IMR-90 (cell line): ENCODE measurements around the gene TREM1. TPM values are rescaled to one million over a fixed set of nuclear protein-coding genes. Genes with fewer than 3 reads are reported as not detected.

ENCODE experiments used
- ATAC-seq: fragments of 200-7000 bp; cut with Tn5 transposase; 2 replicates; pipeline ENCODE4 v1.9.1; 2020; ENCODE audit warnings: low read depth, mild to moderate bottlenecking, moderate library complexity
- BruUV-seq: library from RNA; stranded (reverse); fragments of 400-500 nt; replicated peaks from 2 replicates; lab custom pipeline; 2021; lab: Mats Ljungman, UMichigan
- CTCF ChIA-PET: fragments of 300-600 bp; formaldehyde crosslinking; extraction: SDS; loops from one replicate; lab custom pipeline; 2021; ENCODE audit warnings: antibody characterized with exemption; lab: Yijun Ruan, JAX
- POLR2A ChIA-PET: fragments of 300-600 bp; sonication (Branson Sonifier 250); formaldehyde crosslinking; loops from one replicate; lab custom pipeline; 2022; ENCODE audit warnings: antibody characterized with exemption; ENCODE audit not compliant: unreplicated experiment; lab: Charles Lee
- DNase-seq: peaks from one replicate; pipeline ENCODE4 v3.0.0; 2013
- H2AFZ ChIP-seq: replicated peaks from 2 replicates; pipeline ENCODE3; 2013; ENCODE audit warnings: low read length, mild to moderate bottlenecking; ENCODE audit not compliant: poor library complexity
- H2AK5ac ChIP-seq: 2 replicates; pipeline ENCODE4 v1.6.1; 2013; ENCODE audit warnings: low read depth, low read length, inconsistent platforms
- H2AK9ac ChIP-seq: replicated peaks from 2 replicates; pipeline ENCODE3; 2013; ENCODE audit warnings: mild to moderate bottlenecking, low read depth, low read length, moderate library complexity; ENCODE audit not compliant: poor library complexity
- H2BK120ac ChIP-seq: 2 replicates; pipeline ENCODE4 v1.6.1; 2013; ENCODE audit warnings: low read depth, low read length, inconsistent platforms
- H2BK15ac ChIP-seq: 3 replicates; pipeline ENCODE4 v1.6.1; 2013; ENCODE audit warnings: low read depth, low read length, inconsistent platforms
- H2BK20ac ChIP-seq: 2 replicates; pipeline ENCODE4 v1.6.1; 2013; ENCODE audit warnings: low read depth, mild to moderate bottlenecking, inconsistent platforms, low read length, moderate library complexity
- H2BK5ac ChIP-seq: 2 replicates; pipeline ENCODE4 v1.6.1; 2013; ENCODE audit warnings: mild to moderate bottlenecking, low read depth, low read length, inconsistent platforms; ENCODE audit not compliant: poor library complexity, severe bottlenecking
- H3K14ac ChIP-seq: replicated peaks from 2 replicates; pipeline ENCODE4 v1.6.1; 2013; ENCODE audit warnings: low read depth, low read length, inconsistent platforms
- H3K18ac ChIP-seq: 2 replicates; pipeline ENCODE4 v1.6.1; 2013; ENCODE audit warnings: low read depth, low read length, control low read depth
- H3K23ac ChIP-seq: 2 replicates; pipeline ENCODE4 v1.6.1; 2013; ENCODE audit warnings: low read depth, low read length, inconsistent platforms
- H3K27ac ChIP-seq: 2 replicates; pipeline ENCODE4 v1.5.1; 2013; ENCODE audit warnings: mild to moderate bottlenecking, control low read depth, low read length; ENCODE audit not compliant: insufficient read depth
- H3K27me3 ChIP-seq: 2 replicates; pipeline ENCODE4 v1.6.1; 2013; ENCODE audit warnings: low read length; ENCODE audit not compliant: control insufficient read depth, insufficient read depth
- H3K36me3 ChIP-seq: 2 replicates; pipeline ENCODE4 v1.6.1; 2013; ENCODE audit warnings: low read length, mixed read lengths; ENCODE audit not compliant: control insufficient read depth, insufficient read depth
- H3K4ac ChIP-seq: 2 replicates; pipeline ENCODE4 v1.6.1; 2013; ENCODE audit warnings: low read depth, low read length, inconsistent platforms
- H3K4me1 ChIP-seq: 2 replicates; pipeline ENCODE4 v1.6.1; 2013; ENCODE audit warnings: low read length, mixed read lengths; ENCODE audit not compliant: control insufficient read depth, insufficient read depth
- H3K4me2 ChIP-seq: 2 replicates; pipeline ENCODE4 v1.6.1; 2013; ENCODE audit warnings: low read depth, mild to moderate bottlenecking, control low read depth, low read length, moderate library complexity
- H3K4me3 ChIP-seq: 2 replicates; pipeline ENCODE4 v1.5.1; 2013; ENCODE audit warnings: low read depth, mild to moderate bottlenecking, control low read depth, low read length, moderate library complexity; ENCODE audit not compliant: insufficient read depth
- H3K56ac ChIP-seq: 2 replicates; pipeline ENCODE4 v1.6.1; 2013; ENCODE audit warnings: low read length, inconsistent platforms; ENCODE audit not compliant: insufficient read depth; ENCODE audit errors: extremely low read depth
- H3K79me1 ChIP-seq, 2 experiments: 2 replicates each; pipeline ENCODE4 v1.6.1; 2013; ENCODE audit warnings: low read length in 2 of 2, inconsistent platforms in 1 of 2, low read depth in 1 of 2
- H3K9ac ChIP-seq: 2 replicates; pipeline ENCODE4 v1.6.1; 2013; ENCODE audit warnings: low read depth, low read length, control low read depth
- H3K9me1 ChIP-seq: 2 replicates; pipeline ENCODE4 v1.6.1; 2013; ENCODE audit warnings: low read length, inconsistent platforms; ENCODE audit not compliant: insufficient read depth
- H3K9me3 ChIP-seq: 2 replicates; pipeline ENCODE4 v1.6.1; 2013; ENCODE audit warnings: low read length; ENCODE audit not compliant: control insufficient read depth, insufficient read depth
- H4K20me1 ChIP-seq: 2 replicates; pipeline ENCODE4 v1.6.1; 2013; ENCODE audit warnings: low read length, inconsistent platforms; ENCODE audit not compliant: insufficient read depth
- H4K5ac ChIP-seq: 2 replicates; pipeline ENCODE4 v1.6.1; 2013; ENCODE audit warnings: mild to moderate bottlenecking, low read depth, low read length, control low read depth
- H4K8ac ChIP-seq, 2 experiments: 2 replicates each; pipeline ENCODE4 v1.6.1; 2013; ENCODE audit warnings: low read depth in 2 of 2, low read length in 2 of 2, control low read depth in 1 of 2, inconsistent platforms in 1 of 2
- H4K91ac ChIP-seq: 2 replicates; pipeline ENCODE4 v1.6.1; 2013; ENCODE audit warnings: low read depth, low read length, inconsistent platforms; ENCODE audit not compliant: insufficient read depth
- BHLHE40 ChIP-seq: fragments of 150-350 bp; IDR thresholded peaks from 2 replicates; pipeline ENCODE4 v1.6.1; 2016; ENCODE audit warnings: mild to moderate bottlenecking, low read depth, low read length
- CEBPB ChIP-seq: IDR thresholded peaks from 2 replicates; pipeline ENCODE4 v1.6.1; 2012; ENCODE audit warnings: low read depth, low read length, improper control_type of control experiment
- CHD1 ChIP-seq: IDR thresholded peaks from 2 replicates; pipeline ENCODE4 v1.6.1; 2012; ENCODE audit warnings: low read depth, low read length, improper control_type of control experiment
- FOS ChIP-seq: fragments of 150-350 bp; IDR thresholded peaks from 2 replicates; pipeline ENCODE4 v1.6.1; 2016; ENCODE audit warnings: low read depth, low read length
- MAFK ChIP-seq: IDR thresholded peaks from 2 replicates; pipeline ENCODE4 v1.6.1; 2012; ENCODE audit warnings: low read depth, low read length, improper control_type of control experiment
- MAZ ChIP-seq: IDR thresholded peaks from 2 replicates; pipeline ENCODE4 v1.6.1; 2012; ENCODE audit warnings: low read depth, mild to moderate bottlenecking, low read length, improper control_type of control experiment, moderate library complexity, borderline replicate concordance
- MXI1 ChIP-seq: IDR thresholded peaks from 2 replicates; pipeline ENCODE4 v1.6.1; 2012; ENCODE audit warnings: low read depth, mild to moderate bottlenecking, low read length, moderate library complexity, borderline replicate concordance
- NFE2L2 ChIP-seq: fragments of 150-350 bp; IDR thresholded peaks from 2 replicates; pipeline ENCODE4 v1.6.1; 2016; ENCODE audit warnings: low read depth, mild to moderate bottlenecking, low read length
- POLR2A ChIP-seq: IDR thresholded peaks from 2 replicates; pipeline ENCODE4 v1.6.1; 2012; ENCODE audit warnings: mild to moderate bottlenecking, low read depth, low read length
- RAD21 ChIP-seq: IDR thresholded peaks from 2 replicates; pipeline ENCODE4 v1.6.1; 2012; ENCODE audit warnings: low read length, improper control_type of control experiment
- RCOR1 ChIP-seq: IDR thresholded peaks from 2 replicates; pipeline ENCODE4 v1.6.1; 2012; ENCODE audit warnings: mild to moderate bottlenecking, low read length, improper control_type of control experiment; ENCODE audit not compliant: insufficient replicate concordance
- RFX5 ChIP-seq: IDR thresholded peaks from 2 replicates; pipeline ENCODE4 v1.8.0; 2012; ENCODE audit warnings: low read depth, mild to moderate bottlenecking, low read length, moderate library complexity
- SMC3 ChIP-seq: fragments of 150-350 bp; IDR thresholded peaks from 2 replicates; pipeline ENCODE4 v1.6.1; 2016; ENCODE audit warnings: low read depth, mild to moderate bottlenecking, antibody characterized with exemption, low read length, moderate library complexity
- WGBS, 2 experiments: methylation state at CpG; one replicate each; pipeline versions ENCODE4 v1.1.5 to v1.1.7; 2013; ENCODE audit warnings: missing lambda C conversion rate in 2 of 2; ENCODE audit not compliant: insufficient read length in 1 of 2; ENCODE audit errors: extremely low coverage in 2 of 2; 5-methylcytosine and 5-hydroxymethylcytosine counted together
- dilution Hi-C: fragments of 300-500 bp; cut with HindIII; formaldehyde crosslinking; loops from one replicate; pipeline ENCODE4 v1.14.3; 2018; ENCODE audit warnings: low sequenced_read_pairs; ENCODE audit not compliant: unreplicated experiment
- in situ Hi-C: fragments of 300-500 bp; cut with MboI; formaldehyde crosslinking; loops from 3 replicates; pipeline ENCODE4 v1.14.3; 2019; ENCODE audit warnings: low sequenced_read_pairs, inconsistent platforms, mixed read lengths
- intact Hi-C: fragments of 100-400 bp; cut with micrococcal nuclease; formaldehyde crosslinking; loops from 2 replicates; pipeline ENCODE4 v1.10.0; 2022
- polyA plus RNA-seq, 3 experiments: library from polyadenylated mRNA; depleted of rRNA; stranded (reverse); fragments of >200 nt; gene quantifications; 2 replicates each; pipeline ENCODE4 v1.2.3, GENCODE V29; 2012; ENCODE audit warnings: low replicate concordance in 1 of 3
- total RNA-seq: library from RNA; depleted of rRNA; stranded (reverse); fragments of >200 nt; gene quantifications from 2 replicates; pipeline ENCODE4 v1.2.3, GENCODE V29; 2012
- TF ChIP-seq, protein P1 (sequence below): fragments of 150-350 bp; IDR thresholded peaks from 2 replicates; pipeline ENCODE4 v1.6.1; 2016; ENCODE audit warnings: low read depth, mild to moderate bottlenecking, low read length, moderate library complexity, borderline replicate concordance
- TF ChIP-seq, protein P2 (sequence below): fragments of 150-350 bp; IDR thresholded peaks from 2 replicates; pipeline ENCODE4 v1.6.1; 2017; ENCODE audit warnings: mild to moderate bottlenecking, antibody characterized with exemption, low read length, low read depth
- TF ChIP-seq, protein P3 (sequence below): conservative IDR thresholded peaks from 2 replicates; pipeline ENCODE4 v1.5.1; 2012; ENCODE audit warnings: mild to moderate bottlenecking, low read depth, low read length, improper control_type of control experiment

TREM1 gene
- total and polyA plus RNA-seq, 2 of the 4 experiments (the other 2 are of a cell fraction): not detected

- Histone ChIP-seq H3K27me3 (no peaks in the 10 kb centered on the region), H2BK15ac (no peak overlapping the region), H2AK5ac (no peak overlapping the region), H3K9me3 (no peaks in the 10 kb centered on the region), H3K36me3 (no peaks in the 10 kb centered on the region), H3K23ac (no peak overlapping the region), H2AK9ac (no peak overlapping the region), H3K18ac (no peak overlapping the region), H3K4ac (no peak overlapping the region), H4K8ac (no peak overlapping the region), H3K4me2 (no peak overlapping the region), H3K4me3 (no peak overlapping the region), H3K56ac (no peak overlapping the region), H2AFZ (no peak overlapping the region), H2BK5ac (no peak overlapping the region), H4K91ac (no peak overlapping the region), H2BK20ac (no peak overlapping the region), H3K9ac (no peak overlapping the region), H3K27ac (no peak overlapping the region), H4K20me1 (no peaks in the 10 kb centered on the region), H2BK120ac (no peak overlapping the region), H3K14ac (no peak overlapping the region), H4K5ac (no peak overlapping the region), H3K4me1 (no peaks in the 10 kb centered on the region), H3K79me1 (no peaks in the 10 kb centered on the region), H3K9me1 (no peaks in the 10 kb centered on the region)
- intact Hi-C loops: no loop called here
- TF ChIP-seq, protein P1, sequence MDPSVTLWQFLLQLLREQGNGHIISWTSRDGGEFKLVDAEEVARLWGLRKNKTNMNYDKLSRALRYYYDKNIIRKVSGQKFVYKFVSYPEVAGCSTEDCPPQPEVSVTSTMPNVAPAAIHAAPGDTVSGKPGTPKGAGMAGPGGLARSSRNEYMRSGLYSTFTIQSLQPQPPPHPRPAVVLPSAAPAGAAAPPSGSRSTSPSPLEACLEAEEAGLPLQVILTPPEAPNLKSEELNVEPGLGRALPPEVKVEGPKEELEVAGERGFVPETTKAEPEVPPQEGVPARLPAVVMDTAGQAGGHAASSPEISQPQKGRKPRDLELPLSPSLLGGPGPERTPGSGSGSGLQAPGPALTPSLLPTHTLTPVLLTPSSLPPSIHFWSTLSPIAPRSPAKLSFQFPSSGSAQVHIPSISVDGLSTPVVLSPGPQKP: no peak
- TF ChIP-seq POLR2A: no peak
- TF ChIP-seq RAD21: no peak
- no peak for TF ChIP-seq MAZ
- TF ChIP-seq MXI1: no peak
- no peak for TF ChIP-seq FOS
- TF ChIP-seq RCOR1: no peak
- no peak for TF ChIP-seq CEBPB
- no peak for TF ChIP-seq CHD1
- no peak for TF ChIP-seq BHLHE40
- TF ChIP-seq, protein P2, sequence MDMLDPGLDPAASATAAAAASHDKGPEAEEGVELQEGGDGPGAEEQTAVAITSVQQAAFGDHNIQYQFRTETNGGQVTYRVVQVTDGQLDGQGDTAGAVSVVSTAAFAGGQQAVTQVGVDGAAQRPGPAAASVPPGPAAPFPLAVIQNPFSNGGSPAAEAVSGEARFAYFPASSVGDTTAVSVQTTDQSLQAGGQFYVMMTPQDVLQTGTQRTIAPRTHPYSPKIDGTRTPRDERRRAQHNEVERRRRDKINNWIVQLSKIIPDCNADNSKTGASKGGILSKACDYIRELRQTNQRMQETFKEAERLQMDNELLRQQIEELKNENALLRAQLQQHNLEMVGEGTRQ: no peak
- TF ChIP-seq SMC3: no peak
- TF ChIP-seq, protein P3, sequence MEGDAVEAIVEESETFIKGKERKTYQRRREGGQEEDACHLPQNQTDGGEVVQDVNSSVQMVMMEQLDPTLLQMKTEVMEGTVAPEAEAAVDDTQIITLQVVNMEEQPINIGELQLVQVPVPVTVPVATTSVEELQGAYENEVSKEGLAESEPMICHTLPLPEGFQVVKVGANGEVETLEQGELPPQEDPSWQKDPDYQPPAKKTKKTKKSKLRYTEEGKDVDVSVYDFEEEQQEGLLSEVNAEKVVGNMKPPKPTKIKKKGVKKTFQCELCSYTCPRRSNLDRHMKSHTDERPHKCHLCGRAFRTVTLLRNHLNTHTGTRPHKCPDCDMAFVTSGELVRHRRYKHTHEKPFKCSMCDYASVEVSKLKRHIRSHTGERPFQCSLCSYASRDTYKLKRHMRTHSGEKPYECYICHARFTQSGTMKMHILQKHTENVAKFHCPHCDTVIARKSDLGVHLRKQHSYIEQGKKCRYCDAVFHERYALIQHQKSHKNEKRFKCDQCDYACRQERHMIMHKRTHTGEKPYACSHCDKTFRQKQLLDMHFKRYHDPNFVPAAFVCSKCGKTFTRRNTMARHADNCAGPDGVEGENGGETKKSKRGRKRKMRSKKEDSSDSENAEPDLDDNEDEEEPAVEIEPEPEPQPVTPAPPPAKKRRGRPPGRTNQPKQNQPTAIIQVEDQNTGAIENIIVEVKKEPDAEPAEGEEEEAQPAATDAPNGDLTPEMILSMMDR: no peak
- no peak for TF ChIP-seq MAFK
- TF ChIP-seq NFE2L2: no peak
- TF ChIP-seq RFX5: no peak
- BruUV-seq: no TSS peak
- no peak for ATAC-seq
- ChIA-PET CTCF (no interaction called here), POLR2A (no interaction called here)
- in situ Hi-C loops: no loop called here
- dilution Hi-C loops: no loop called here
- DNase-seq: no peak
- no CpG with 5 or more reads among the region's 2 CpGs for WGBS, 2 experiments
These were observed 24.1 kb downstream of the TREM1 start for GRCh38 chr6:41262401-41262800.
